GM21367 (cell line): ENCODE results near the gene SRRT.
"Not testable (repeated sequence)": the region's sequence is repeated elsewhere in the genome, so short reads cannot be mapped to it uniquely, and the experiment has no call there.

Source experiments
- ATAC-seq: cut with Tn5 transposase; IDR thresholded peaks from one replicate; pipeline ENCODE4 v1.9.1; 2021; ENCODE audit not compliant: unreplicated experiment

The SRRT gene

DNA sequence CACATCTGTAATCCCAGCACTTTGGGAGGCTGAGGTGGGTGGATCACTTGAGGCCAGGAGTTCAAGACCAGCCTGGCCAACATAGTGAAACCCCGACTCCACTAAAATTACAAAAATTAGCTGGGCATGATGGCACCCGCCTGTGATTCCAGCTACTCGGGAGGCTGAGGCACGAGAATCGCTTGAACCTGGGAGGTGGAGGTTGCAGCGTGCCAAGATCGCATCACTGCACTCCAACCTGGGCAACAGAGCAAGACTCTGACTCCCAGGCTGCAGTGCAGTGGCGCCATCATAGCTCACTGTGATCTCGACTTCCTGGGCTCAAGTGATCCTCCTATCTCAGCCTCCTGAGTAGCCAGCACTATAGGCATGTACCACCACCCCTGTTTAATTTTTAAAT, 20.0 kb upstream of the SRRT start:
- not testable (repeated sequence) for ATAC-seq

DNA sequence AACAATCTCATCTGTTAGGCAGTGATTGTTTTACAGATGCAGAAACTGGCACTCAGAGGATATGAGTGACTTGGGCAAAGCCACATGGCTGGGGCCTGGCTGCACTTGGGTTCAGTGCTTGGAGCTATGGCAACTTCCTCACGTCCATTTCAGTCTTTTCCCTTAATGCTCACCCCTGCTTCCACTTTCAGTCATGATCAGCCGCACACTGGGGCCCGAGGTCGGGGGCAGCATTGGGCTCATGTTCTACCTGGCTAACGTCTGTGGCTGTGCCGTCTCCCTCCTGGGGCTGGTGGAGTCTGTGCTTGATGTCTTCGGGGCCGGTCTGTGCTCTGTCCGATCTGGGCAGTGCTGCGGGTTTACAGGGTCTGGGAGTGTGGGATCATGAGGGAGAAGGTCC, 19.4 kb upstream of the SRRT start:
- ATAC-seq = no peak

DNA sequence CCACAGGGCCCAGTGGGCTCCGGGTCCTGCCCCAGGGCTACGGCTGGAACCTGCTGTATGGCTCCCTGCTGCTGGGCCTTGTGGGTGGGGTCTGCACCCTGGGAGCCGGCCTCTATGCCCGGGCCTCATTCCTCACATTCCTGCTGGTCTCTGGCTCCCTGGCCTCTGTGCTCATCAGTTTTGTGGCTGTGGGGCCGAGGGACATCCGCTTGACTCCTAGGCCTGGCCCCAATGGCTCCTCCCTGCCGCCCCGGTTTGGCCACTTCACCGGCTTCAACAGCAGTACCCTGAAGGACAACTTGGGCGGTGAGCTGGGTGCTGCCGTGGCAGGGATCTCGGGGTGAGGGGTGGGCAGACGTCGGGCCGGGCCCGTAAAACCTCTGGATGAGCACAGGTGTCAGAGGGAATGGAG, 18.0 kb upstream of the SRRT start:
- no peak for ATAC-seq

DNA sequence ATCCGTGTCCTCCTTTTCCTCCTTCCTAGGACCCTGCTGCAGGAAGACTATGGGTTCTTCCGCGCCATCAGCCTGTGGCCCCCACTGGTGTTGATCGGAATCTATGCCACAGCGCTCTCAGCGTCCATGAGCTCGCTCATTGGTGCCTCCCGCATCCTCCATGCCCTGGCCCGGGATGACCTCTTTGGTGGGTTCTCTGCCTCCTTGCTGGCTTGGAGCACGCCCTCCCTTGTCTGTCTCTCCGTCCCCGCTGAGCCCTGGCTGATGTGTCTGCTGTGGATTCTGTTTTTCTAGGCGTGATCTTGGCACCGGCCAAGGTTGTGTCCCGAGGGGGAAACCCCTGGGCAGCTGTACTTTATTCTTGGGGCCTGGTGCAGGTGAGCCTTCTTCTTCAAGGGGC, 15.0 kb upstream of the SRRT start:
- no peak for ATAC-seq

DNA sequence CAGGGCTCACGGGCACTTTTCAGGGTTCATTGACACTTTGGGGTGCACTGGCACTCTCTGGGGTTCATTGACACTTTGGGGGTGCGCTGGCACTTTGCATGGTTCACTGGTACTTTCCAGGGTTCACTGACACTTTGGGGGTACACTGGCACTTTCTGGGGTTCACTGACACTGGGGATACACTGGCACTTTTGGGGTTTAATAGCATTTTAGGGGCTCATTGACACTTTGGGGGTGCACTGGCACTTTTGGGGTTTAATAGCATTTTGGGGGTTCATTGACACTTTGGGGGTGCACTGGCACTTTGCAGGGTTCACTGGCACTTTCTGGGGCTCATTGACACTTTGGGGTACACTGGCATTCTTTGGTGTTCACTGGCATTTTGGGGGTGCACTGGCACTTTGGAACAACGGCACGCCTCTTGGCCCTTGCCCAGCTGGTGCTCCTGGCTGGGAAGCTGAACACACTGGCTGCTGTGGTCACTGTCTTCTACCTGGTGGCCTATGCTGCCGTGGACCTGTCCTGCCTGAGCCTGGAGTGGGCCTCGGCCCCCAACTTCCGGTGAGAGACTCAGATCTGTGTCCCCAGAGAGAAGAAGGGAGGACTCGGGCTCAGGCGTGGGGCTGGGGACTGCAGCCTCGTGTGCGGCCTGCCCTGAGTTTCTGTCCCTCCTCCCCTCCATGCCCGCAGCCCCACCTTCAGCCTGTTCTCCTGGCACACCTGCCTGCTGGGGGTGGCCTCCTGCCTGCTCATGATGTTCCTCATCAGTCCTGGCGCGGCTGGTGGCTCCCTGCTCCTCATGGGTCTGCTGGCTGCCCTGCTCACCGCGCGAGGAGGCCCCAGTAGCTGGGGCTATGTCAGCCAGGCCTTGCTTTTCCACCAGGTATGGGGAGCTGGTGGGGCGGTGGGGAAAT, 13.9 kb upstream of the SRRT start:
- ATAC-seq = no peak

DNA sequence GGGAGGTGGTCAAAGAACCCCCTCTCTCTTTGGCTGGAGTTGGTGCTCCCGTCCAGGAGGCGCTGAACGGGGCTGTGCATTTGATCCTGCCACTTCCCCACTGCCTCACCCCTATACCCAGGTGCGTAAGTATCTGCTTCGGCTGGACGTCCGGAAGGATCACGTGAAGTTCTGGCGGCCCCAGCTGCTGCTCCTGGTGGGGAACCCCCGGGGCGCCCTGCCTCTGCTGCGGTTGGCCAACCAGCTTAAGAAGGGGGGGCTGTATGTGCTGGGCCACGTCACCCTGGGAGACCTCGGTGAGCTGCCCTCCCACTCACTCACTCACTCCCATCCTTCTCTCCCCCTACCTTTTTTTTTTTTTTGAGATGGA, 13.3 kb upstream of the SRRT start:
- no peak for ATAC-seq

DNA sequence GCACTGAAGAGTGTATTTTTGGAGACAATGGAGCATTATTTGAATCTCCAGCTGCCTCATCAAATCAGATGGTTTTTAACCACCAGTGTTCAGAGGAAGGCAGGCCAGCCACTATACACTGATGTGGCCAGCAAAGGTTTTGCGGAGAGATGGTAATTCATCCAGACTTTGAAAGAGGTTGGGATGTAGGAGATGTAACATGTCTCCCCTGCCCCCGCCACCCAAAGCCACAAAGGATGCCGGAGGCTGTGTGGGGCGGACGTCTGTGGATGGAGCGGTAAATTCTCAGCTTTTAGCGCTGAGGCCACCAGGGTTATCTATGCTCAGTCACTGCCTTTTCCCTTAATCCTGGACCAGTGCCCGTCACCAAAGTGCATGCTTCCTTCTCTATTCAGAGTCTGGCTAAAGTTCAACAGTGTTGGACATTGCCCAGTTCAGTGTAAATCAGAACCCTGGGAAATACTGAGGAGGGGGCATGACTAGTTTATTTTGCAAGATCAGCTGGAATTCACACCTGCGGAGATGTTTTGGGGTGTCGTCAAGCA, 11.4 kb upstream of the SRRT start:
- ATAC-seq = no peak

DNA sequence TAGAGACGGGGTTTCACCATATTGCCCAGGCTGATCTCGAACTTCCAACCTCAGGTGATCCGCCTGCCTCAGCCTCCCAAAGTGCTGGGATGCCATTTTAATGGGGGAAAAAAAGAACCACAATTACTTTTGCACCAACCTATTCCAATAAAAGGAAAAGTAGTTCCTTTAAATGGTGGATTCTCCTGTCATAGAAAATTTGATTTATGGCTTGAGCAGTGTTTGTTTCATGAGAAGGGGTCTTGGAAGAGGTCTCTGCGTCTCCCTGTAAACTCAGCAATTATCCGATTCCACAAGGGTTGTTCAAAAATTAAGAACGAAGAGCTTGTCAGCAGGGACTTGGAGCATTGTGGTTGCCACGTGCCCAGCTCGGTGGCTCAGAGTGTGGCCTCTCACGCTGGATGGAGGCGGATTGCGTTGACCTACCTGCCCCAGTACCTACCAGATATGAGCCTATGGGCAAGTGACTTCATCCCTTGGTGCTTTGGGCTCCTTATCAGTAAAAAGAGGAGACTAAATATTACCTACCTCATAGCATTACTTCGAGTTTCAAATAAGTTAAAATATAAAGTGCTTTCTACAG, 10.5 kb upstream of the SRRT start:
- no peak for ATAC-seq

DNA sequence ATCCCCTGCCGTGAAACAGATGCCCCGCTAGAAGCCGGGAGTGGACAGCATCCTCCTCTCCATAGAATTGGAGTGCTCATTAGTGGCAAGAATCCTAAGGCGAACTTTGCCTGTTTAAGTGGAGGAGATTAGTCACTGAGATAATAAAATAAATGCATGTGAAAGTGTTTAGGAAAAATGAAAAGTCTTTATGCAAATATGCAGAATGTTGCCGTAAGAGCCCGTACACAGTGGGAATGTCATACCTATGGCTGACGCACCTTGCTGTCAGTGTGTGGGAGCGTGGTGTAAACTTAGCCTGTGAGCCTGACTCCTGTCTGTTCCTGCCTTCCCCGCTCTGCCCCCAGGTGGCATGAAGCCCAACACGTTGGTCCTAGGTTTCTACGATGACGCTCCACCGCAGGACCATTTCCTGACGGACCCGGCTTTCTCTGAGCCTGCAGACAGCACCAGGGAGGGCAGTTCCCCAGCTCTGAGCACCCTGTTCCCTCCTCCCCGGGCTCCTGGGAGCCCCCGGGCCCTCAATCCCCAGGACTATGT, 9.5 kb upstream of the SRRT start:
- no peak for ATAC-seq

DNA sequence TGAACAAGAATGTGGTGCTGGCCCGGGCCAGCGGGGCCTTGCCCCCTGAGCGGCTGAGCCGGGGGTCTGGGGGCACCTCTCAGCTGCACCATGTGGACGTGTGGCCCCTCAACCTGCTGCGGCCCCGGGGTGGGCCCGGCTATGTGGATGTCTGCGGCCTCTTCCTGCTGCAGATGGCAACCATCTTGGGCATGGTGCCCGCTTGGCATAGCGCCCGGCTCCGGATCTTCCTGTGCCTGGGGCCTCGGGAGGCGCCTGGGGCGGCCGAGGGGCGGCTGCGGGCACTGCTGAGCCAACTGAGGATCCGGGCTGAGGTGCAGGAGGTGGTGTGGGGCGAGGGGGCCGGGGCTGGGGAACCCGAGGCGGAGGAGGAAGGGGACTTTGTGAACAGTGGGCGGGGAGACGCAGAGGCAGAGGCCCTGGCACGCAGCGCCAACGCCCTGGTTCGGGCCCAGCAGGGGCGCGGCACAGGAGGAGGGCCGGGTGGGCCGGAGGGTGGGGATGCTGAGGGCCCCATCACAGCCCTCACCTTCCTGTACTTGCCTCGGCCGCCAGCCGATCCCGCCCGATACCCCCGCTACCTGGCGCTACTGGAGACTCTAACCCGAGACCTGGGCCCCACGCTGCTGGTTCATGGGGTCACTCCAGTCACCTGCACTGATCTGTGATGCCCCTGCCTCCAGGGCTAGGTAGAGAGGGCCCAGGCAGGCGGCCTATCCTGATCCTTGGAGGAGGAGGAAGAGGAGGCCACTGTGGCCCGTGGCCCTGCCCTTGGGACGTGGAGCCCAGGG, 8.8 kb upstream of the SRRT start:
- no peak for ATAC-seq

DNA sequence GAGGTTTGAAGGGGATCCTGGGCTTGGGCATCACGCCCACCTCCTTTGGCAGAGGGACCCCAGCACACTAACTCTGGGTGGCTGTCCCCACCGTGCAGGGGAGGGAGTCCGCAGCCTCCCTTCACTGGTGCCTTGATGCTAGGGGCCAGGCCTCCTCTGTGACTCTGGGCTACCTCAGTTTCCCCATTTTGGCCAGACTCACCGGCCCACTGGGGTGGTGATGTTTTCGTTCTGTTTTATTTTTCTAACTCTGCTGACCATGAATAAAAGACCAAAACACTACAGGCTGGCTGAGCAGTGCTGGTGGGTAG, 8.2 kb upstream of the SRRT start:
- no peak for ATAC-seq

DNA sequence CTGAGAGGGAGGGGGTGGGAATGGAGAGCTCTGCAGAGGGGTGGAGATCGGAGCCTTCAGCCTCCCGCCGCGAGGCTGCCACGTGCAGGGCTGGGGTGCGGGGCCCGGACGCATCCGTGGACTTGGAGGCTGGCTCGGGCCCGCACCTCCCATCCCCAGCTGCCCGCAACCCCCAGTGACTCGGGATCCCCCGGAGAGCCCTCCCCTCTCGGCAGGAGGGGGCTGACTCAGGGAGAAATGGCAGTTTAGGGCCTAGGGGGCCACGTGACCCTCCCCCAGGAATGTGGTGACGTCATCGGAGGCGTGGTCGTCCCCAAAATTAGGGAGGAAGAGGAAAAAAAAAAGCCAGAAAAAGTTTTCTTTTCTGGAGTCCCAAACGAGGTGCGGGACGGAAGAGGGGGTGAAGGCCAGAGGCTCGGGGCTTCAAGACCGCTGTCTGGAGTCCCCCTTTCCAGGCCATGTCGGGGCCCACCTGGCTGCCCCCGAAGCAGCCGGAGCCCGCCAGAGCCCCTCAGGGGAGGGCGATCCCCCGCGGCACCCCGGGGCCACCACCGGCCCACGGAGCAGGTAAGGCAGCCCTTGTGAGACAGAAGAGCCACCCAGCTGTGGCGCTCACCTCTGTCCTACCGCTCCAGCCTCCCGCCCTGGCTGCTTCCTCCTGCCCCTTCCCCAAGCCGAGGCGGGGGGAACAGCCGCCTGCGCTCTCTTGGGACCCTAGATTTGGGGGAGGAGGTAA, 7.7 kb upstream of the SRRT start, which contains the start of gene TRIP6:
TRIP6 (plus strand) TSS at position 348 of the 736 bp plus-strand sequence; CDS start at position 459, 111 bp downstream.
- no peak for ATAC-seq

DNA sequence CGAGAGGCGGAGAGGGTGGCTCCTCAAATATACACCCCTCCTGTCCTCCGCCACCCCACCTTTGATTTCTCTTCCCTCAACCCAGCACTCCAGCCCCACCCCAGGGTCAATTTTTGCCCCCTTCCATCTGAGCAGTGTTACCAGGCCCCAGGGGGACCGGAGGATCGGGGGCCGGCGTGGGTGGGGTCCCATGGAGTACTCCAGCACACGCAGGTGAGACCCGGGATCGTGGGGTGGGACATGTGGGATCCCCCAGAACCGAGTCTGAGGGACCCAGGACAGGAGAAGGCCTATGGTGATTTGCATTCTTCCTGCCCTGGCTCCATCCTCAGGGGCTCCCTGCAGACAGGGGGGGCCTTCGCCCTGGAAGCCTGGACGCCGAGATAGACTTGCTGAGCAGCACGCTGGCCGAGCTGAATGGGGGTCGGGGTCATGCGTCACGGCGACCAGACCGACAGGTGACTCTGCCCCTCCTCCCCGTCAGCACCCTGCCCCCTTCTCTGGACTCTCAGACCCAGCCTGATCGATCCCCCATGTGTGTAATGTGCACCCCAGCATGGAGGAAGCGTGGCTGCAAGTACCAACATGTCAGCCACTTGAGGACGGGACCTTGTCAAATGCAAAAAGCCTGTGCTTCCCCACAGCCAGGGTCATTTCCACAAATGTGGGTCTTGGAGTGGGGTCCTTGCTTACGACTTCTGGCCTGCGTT, 7.0 kb upstream of the SRRT start:
- no peak for ATAC-seq

DNA sequence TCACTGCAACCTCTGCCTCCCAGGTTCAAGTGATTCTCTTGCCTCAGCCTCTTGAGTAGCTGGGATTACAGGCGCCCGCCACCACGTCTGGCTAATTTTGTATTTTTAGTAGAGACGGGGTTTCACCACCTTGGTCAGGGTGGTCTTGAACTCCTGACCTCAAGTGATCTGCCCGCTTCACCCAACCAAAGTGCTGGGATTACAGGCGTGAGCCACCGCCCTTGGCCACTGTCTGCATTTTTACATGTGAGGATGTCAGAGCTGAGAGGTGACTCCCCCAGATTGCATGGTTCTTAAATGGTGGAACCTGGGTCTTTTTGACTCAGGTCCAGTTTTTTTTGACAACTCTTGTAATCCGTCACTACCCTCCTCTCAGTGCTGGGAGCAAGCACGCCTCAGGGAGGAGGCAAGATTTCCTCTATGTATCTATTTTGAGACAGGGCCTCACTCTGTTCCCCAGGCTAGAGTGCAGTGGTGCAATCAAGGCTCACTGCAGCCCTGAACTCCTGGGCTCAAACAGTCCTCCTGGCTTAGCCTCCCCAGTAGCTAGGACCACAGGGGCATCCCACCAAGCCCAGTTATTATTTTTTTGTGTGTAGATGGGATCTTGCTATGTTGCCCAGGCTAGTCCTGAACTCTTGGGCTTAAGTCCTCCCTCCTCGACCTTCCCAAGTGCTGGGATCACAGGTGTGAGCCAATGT, 1.2 kb upstream of the SRRT start:
- ATAC-seq = no peak

DNA sequence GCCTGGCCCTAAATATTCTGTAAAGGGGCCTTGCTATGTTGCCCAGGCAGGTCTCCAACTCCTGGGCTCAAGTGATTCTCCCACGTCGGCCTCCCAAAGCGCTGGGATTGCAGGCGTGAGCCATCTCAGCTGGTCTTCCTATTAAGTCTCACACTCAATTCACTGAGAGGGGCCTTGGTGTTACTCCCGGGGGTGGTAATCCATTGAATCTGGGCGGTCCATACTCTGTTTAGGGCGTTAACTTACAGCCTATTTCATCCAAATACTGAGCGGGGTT, 665 bp upstream of the SRRT start:
- ATAC-seq = no peak

DNA sequence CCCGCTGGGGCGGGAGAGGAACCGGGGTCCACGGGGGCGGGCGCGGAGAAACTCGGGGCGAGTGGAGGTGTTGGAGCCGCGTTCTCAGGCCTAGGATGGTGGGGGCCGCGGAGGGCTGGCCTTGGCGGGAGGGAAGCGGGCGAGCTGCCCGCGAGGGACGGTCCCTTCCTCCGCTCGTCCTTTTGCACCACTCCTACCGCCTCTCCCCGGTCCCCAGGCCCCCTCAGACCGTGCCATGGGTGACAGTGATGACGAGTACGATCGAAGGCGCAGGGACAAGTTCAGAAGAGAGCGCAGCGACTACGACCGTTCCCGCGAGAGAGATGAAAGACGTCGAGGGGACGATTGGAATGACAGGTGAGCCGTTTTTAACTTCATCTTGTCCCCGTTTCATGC, 451 bp downstream of the SRRT start:
- peak; percentile 15 for ATAC-seq

DNA sequence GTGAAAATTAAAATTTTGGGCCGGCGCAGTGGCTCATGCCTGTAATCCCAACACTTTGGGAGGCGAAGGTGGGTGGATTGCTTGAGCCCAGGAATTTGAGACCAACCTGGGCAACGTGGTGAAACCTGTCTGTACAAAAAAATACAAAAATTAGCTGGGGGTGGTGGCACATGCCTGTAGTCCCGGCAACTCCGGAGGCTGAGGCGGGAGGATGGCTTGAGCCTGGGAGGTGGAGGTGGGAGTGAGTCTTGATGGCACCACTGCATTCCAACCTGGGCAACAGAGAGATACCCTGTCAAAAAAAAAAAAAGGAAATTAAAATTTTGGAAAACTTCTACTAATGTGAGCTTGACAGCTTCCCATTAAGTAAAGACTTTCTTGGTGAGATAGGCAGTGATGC, 3.1 kb downstream of the SRRT start:
- no peak for ATAC-seq

DNA sequence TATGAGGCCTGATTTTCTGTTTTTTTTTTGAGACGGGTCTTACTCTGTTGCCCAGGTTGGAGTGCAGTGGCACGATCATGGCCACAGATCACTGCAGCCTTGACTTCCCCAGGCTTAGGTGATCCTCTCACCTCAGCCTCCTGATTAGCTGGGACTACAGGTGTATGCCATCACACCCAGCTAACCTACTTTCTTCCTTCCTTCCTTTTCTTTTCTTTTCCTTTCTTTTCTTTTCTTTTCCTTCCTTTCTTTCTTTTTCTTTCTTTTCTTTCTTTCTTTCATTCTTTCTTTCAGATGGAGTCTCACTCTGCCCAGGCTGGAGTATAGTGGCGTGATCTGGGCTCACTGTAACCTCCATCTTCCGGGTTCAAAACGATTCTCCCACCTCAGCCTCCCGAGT, 3.8 kb downstream of the SRRT start:
- ATAC-seq = no peak

DNA sequence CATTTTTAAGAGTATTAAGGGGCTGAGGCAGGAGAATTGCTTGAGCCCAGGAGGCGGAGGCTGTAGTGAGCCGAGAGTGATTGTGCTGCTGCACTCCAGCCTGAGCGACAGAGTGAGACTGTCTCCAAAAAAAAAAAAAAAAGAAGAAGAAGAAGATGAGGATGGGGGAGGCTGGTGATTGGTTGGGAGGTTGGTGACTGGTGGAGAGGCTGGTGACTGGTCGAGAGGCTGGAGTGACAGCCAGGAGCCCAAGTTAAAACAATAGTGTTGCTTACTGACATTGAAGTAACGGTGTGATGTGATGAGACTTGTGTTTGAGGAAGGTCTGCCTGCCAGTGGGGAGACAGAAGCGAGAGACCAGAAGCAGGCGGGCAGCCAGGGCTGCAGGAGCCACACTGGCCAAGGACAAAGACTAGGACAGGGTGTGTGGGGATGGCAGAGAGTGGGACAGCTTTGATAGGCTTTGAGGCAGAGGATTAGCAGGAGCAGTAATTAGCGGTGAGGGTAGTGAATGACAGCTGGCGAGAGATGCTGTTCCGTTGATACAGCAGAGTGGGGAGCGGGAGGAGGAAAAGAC, 4.9 kb downstream of the SRRT start:
- no peak for ATAC-seq
